Mesenchymal stem cell (in vitro differentiated cells and primary cell): ENCODE data around the gene VDAC2.
"Not testable (repeated sequence)": the region's sequence is repeated elsewhere in the genome, so short reads cannot be mapped to it uniquely, and the experiment has no call there.

Source experiments
- DNase-seq: peaks from one replicate; pipeline ENCODE4 v3.0.0-alpha.2; 2013
- H2AFZ ChIP-seq: one replicate; pipeline ENCODE4 v1.6.1; 2013; ENCODE audit warnings: low read depth, mild to moderate bottlenecking, control low read depth, inconsistent platforms, low read length, moderate library complexity
- H2AK5ac ChIP-seq: 2 replicates; pipeline ENCODE4 v1.6.1; 2013; ENCODE audit warnings: low read length, moderate library complexity, mild to moderate bottlenecking, inconsistent platforms; ENCODE audit not compliant: severe bottlenecking
- H2BK120ac ChIP-seq: one replicate; pipeline ENCODE4 v1.6.1; 2013; ENCODE audit warnings: low read depth, mild to moderate bottlenecking, inconsistent platforms, low read length, moderate library complexity
- H2BK12ac ChIP-seq, 2 experiments: one replicate each; pipeline ENCODE4 v1.6.1; 2013; ENCODE audit warnings: inconsistent platforms in 2 of 2, low read length in 2 of 2, mild to moderate bottlenecking in 2 of 2, moderate library complexity in 2 of 2, control low read depth in 1 of 2
- H2BK15ac ChIP-seq: one replicate; pipeline ENCODE4 v1.6.1; 2013; ENCODE audit warnings: mild to moderate bottlenecking, low read depth, inconsistent platforms; ENCODE audit not compliant: poor library complexity, severe bottlenecking
- H2BK5ac ChIP-seq: 2 replicates; pipeline ENCODE4 v1.6.1; 2013; ENCODE audit warnings: low read depth, mild to moderate bottlenecking, low read length, control low read depth, inconsistent platforms; ENCODE audit not compliant: poor library complexity, severe bottlenecking
- H3K14ac ChIP-seq, 2 experiments: one replicate each; pipeline ENCODE4 v1.6.1; 2013; ENCODE audit warnings: inconsistent platforms in 2 of 2, low read length in 2 of 2, control low read depth in 1 of 2, mild to moderate bottlenecking in 1 of 2, moderate library complexity in 1 of 2
- H3K18ac ChIP-seq, 2 experiments: one replicate each; pipeline ENCODE4 v1.6.1; 2013; ENCODE audit warnings: inconsistent platforms in 2 of 2, low read length in 2 of 2, control low read depth in 1 of 2, low read depth in 1 of 2, mild to moderate bottlenecking in 1 of 2
- H3K23ac ChIP-seq, 2 experiments: one replicate each; pipeline ENCODE4 v1.6.1; 2013; ENCODE audit warnings: inconsistent platforms in 2 of 2, low read length in 2 of 2, mild to moderate bottlenecking in 2 of 2, moderate library complexity in 2 of 2, control low read depth in 1 of 2
- H3K27ac ChIP-seq: 2 replicates; pipeline ENCODE4 v1.5.1; 2013; ENCODE audit warnings: mild to moderate bottlenecking, moderate library complexity, low read length, control low read depth, inconsistent platforms; ENCODE audit not compliant: poor library complexity, severe bottlenecking
- H3K27me3 ChIP-seq, 2 experiments: 2 replicates each; pipeline versions ENCODE4 v1.6.1 to v1.7.0; 2013; ENCODE audit warnings: low read length in 2 of 2, mild to moderate bottlenecking in 2 of 2, moderate library complexity in 2 of 2, control low read depth in 1 of 2, inconsistent platforms in 1 of 2; ENCODE audit not compliant: control insufficient read depth in 1 of 2, insufficient read depth in 1 of 2
- H3K36me3 ChIP-seq, 2 experiments: 2 replicates each; pipeline versions ENCODE4 v1.6.1 to v1.7.0; 2013; ENCODE audit warnings: low read length in 2 of 2, control low read depth in 1 of 2, inconsistent platforms in 1 of 2, low read depth in 1 of 2, mild to moderate bottlenecking in 1 of 2; ENCODE audit not compliant: insufficient read depth in 2 of 2, control insufficient read depth in 1 of 2
- H3K4ac ChIP-seq, 2 experiments: one replicate each; pipeline ENCODE4 v1.6.1; 2013; ENCODE audit warnings: inconsistent platforms in 2 of 2, low read length in 2 of 2, mild to moderate bottlenecking in 2 of 2, moderate library complexity in 2 of 2, control low read depth in 1 of 2, low read depth in 1 of 2
- H3K4me1 ChIP-seq: 2 replicates; pipeline ENCODE4 v1.6.1; 2013; ENCODE audit warnings: low read depth, low read length, control low read depth; ENCODE audit not compliant: control insufficient read depth, insufficient read depth
- H3K4me2 ChIP-seq: 2 replicates; pipeline ENCODE4 v1.6.1; 2013; ENCODE audit warnings: low read length, mild to moderate bottlenecking, inconsistent platforms; ENCODE audit not compliant: poor library complexity, severe bottlenecking
- H3K4me3 ChIP-seq, 2 experiments: 2 replicates each; pipeline versions ENCODE4 v1.5.1 to v1.7.0; 2013; ENCODE audit warnings: low read length in 2 of 2, mild to moderate bottlenecking in 2 of 2, control low read depth in 1 of 2, low read depth in 1 of 2; ENCODE audit not compliant: insufficient read depth in 1 of 2
- H3K79me1 ChIP-seq: replicated peaks from 2 replicates; pipeline ENCODE4 v1.6.1; 2013; ENCODE audit warnings: mild to moderate bottlenecking, control low read depth, low read length, inconsistent platforms; ENCODE audit not compliant: poor library complexity, severe bottlenecking
- H3K9ac ChIP-seq: 2 replicates; pipeline ENCODE4 v1.7.0; 2013; ENCODE audit warnings: mild to moderate bottlenecking, low read length, moderate library complexity
- H3K9me3 ChIP-seq: 2 replicates; pipeline ENCODE4 v1.7.0; 2013; ENCODE audit warnings: mild to moderate bottlenecking, low read length; ENCODE audit not compliant: control insufficient read depth
- H4K8ac ChIP-seq: one replicate; pipeline ENCODE4 v1.6.1; 2013; ENCODE audit warnings: inconsistent platforms, mild to moderate bottlenecking, low read length, moderate library complexity
- H4K91ac ChIP-seq: one replicate; pipeline ENCODE4 v1.6.1; 2013; ENCODE audit warnings: mild to moderate bottlenecking, low read length, inconsistent platforms
- WGBS: methylation state at CpG from one replicate; pipeline ENCODE4 v1.1.7; 2013; ENCODE audit warnings: mixed read lengths; 5-methylcytosine and 5-hydroxymethylcytosine counted together

Gene VDAC2

DNA sequence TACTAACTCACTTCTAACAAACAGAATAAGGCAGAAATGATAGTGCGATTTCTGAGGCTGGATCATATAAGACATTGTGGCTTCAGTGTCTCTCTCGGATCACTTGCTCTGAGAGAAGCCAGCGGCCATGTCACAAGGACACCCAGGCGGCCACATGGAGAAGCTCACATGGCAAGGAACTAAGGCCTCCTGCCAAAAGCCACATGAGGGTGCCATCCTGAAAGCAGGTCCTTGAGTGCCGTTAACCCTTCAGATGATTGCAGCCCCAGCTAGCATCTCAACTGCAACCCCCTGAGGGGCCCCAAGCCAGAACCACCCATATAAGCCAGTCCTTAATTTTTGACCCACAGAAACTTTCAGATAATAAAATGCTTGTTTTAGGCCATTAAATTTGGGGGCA lies 6.9 kb upstream of the VDAC2 start:
- H3K23ac ChIP-seq = no peak overlapping the region
- H4K91ac ChIP-seq = no peak overlapping the region
- H3K4me3 ChIP-seq = no peak overlapping the region
- no peak for DNase-seq
- no peaks in the 10 kb centered on the region for H3K9me3 ChIP-seq
- H3K79me1 ChIP-seq = no peaks in the 10 kb centered on the region
- H2AFZ ChIP-seq = no peak overlapping the region
- peak overlapping the region; percentile 82 for H3K9ac ChIP-seq
- H3K36me3 ChIP-seq = peaks cover 0 to 2% of the 10 kb centered on the region in 2 experiments
- H2BK12ac ChIP-seq = peak overlapping the region in 1 of 2 experiments; percentile 52
- 95% methylated on average over 5 of the region's 5 CpGs for WGBS
- H3K18ac ChIP-seq = peak overlapping the region in 1 of 2 experiments; percentile 11
- H3K27ac ChIP-seq = no peak overlapping the region
- no peaks in the 10 kb centered on the region for H3K27me3 ChIP-seq
- H2AK5ac ChIP-seq = no peak overlapping the region
- H3K4me2 ChIP-seq = no peak overlapping the region
- H2BK120ac ChIP-seq = no peak overlapping the region
- H2BK5ac ChIP-seq = no peak overlapping the region
- no peak overlapping the region for H3K4ac ChIP-seq
- no peak overlapping the region for H2BK15ac ChIP-seq
- H3K4me1 ChIP-seq = peaks cover 4% of the 10 kb centered on the region
- H4K8ac ChIP-seq = no peak overlapping the region
- no peak overlapping the region for H3K14ac ChIP-seq

DNA sequence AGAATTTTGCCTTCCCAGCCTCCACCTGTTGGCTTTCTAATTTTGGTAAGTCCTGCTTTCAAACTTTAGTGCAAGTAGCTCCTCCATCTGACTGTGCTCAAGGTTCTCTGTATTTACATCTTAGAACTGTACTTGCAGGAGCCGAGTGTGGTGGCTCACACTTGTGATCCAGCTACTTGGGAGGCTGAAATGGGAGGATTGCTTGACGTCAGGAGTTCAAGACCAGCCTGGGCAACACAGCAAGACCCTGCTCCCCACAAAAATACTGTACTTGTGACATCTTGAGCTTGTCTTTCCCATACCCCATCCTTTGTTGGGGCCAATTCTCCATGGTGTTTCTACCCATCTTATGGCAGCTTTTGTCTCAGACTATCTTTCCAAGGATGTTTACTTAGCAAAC lies 4.7 kb upstream of the VDAC2 start:
- no peak overlapping the region for H3K4me3 ChIP-seq
- H2AK5ac ChIP-seq = no peak overlapping the region
- no peak overlapping the region for H4K91ac ChIP-seq
- no peak for DNase-seq
- H4K8ac ChIP-seq = no peak overlapping the region
- no peak overlapping the region for H2AFZ ChIP-seq
- no peaks in the 10 kb centered on the region for H3K79me1 ChIP-seq
- H2BK15ac ChIP-seq = no peak overlapping the region
- H3K9ac ChIP-seq = no peak overlapping the region
- H3K4me1 ChIP-seq = peaks cover 12% of the 10 kb centered on the region
- H3K4me2 ChIP-seq = no peak overlapping the region
- no peak overlapping the region for H3K27ac ChIP-seq
- H3K23ac ChIP-seq = no peak overlapping the region
- H3K14ac ChIP-seq = no peak overlapping the region
- no peak overlapping the region for H3K4ac ChIP-seq
- WGBS = 93% methylated on average over 2 of the region's 2 CpGs
- no peak overlapping the region for H2BK5ac ChIP-seq
- H2BK12ac ChIP-seq = no peak overlapping the region
- no peak overlapping the region for H2BK120ac ChIP-seq
- H3K36me3 ChIP-seq = peaks cover 0 to 2% of the 10 kb centered on the region in 2 experiments
- H3K27me3 ChIP-seq = no peaks in the 10 kb centered on the region
- no peaks in the 10 kb centered on the region for H3K9me3 ChIP-seq
- no peak overlapping the region for H3K18ac ChIP-seq

DNA sequence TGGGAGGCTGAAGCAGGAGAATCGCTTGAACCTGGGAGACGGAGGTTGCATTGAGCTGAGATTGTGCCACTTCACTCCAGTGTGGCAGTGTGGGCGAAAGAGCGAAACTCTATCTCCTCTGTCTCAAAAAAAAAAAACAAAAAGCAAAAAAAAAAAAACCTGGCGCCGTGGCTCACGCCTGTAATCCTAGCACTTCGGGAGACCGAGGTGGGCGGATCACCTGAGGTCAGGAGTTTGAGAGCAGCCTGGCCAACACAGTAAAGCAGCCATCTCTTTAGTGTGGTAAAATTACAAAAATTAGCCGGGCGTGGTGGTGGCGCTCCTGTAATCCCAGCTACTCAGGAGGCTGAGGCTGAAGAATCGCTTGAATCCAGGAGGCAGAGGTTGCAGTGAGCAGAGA lies 4.0 kb upstream of the VDAC2 start:
- not testable (repeated sequence) for H3K4ac ChIP-seq, H2BK5ac ChIP-seq, H3K4me2 ChIP-seq, H3K79me1 ChIP-seq, H2AFZ ChIP-seq, H3K27ac ChIP-seq, H3K27me3 ChIP-seq, H2BK15ac ChIP-seq, H3K18ac ChIP-seq, H3K9ac ChIP-seq, H4K8ac ChIP-seq, H3K4me3 ChIP-seq, DNase-seq, H3K14ac ChIP-seq, H3K9me3 ChIP-seq, H3K23ac ChIP-seq, H4K91ac ChIP-seq, H2BK12ac ChIP-seq, H3K36me3 ChIP-seq, H2AK5ac ChIP-seq, H2BK120ac ChIP-seq
- 88% methylated on average over 14 of the region's 14 CpGs for WGBS
- peaks cover 12% of the 10 kb centered on the region for H3K4me1 ChIP-seq

DNA sequence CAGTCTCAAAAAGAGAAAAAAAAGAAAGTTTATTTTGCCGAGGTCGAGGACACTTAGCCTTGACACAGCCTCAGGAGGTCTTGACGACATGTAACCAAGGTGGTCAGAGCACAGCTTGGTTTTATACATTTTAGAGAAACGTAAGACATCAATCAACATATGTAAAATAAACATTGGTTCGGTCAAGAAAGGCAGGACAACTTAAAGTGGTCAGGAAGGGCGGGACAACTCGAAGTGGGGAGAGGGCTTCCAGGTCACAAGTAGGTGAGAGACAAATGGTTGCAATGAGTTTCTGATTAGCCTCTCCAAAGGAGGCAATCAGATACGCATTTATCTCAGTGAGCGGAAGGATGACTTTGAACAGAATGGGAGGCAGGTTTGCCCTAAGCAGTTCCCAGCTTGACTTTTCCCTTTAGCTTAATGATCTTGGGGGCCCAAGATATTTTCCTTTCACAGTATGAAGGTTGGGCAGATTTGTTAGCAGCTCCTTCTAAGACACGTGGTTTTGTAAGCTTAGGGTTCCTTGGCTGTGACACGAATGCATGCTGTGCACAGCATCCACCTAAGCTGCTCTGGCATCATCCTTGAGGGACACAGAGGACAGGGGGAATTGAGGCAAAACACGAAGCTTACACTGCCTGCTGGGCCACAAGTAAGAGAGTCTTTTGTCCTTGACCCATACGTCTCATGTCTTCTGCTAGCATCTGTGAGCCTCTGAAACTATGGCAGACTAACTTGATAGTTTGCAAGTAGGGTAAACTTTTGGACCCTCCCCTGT lies 3.3 kb upstream of the VDAC2 start:
- H2AFZ ChIP-seq = no peak overlapping the region
- no peaks in the 10 kb centered on the region for H3K9me3 ChIP-seq
- H3K79me1 ChIP-seq = no peaks in the 10 kb centered on the region
- H4K91ac ChIP-seq = no peak overlapping the region
- H2BK12ac ChIP-seq = no peak overlapping the region
- H3K36me3 ChIP-seq = peaks cover 2 to 7% of the 10 kb centered on the region in 2 experiments
- no peak overlapping the region for H3K4ac ChIP-seq
- WGBS = 49% methylated on average over 9 of the region's 13 CpGs
- H2BK5ac ChIP-seq = no peak overlapping the region
- H3K14ac ChIP-seq = no peak overlapping the region
- no peak overlapping the region for H3K4me2 ChIP-seq
- no peak overlapping the region for H2BK15ac ChIP-seq
- H2AK5ac ChIP-seq = no peak overlapping the region
- peak overlapping the region; percentile 3 for H3K9ac ChIP-seq
- H3K18ac ChIP-seq = peak overlapping the region in 1 of 2 experiments; percentile 0
- no peak overlapping the region for H3K23ac ChIP-seq
- H4K8ac ChIP-seq = peak overlapping the region; percentile 31
- H3K27me3 ChIP-seq = no peaks in the 10 kb centered on the region
- H3K27ac ChIP-seq = no peak overlapping the region
- peaks cover 13% of the 10 kb centered on the region for H3K4me1 ChIP-seq
- no peak overlapping the region for H2BK120ac ChIP-seq
- DNase-seq = no peak
- H3K4me3 ChIP-seq = no peak overlapping the region
